Hematopoietic multipotent progenitor cell treated with erythropoietin and hydrocortisone succinate and interleukin-3 and kit ligand, for 17 days (in vitro differentiated cells): ENCODE data around the gene CALD1.

ENCODE experiments used
- DNase-seq: peaks from one replicate; pipeline ENCODE4 v3.0.0-alpha.2; 2015; ENCODE audit warnings: low spot score

The CALD1 gene

GRCh38 chr7:134787064-134787463, 7.6 kb downstream of the CALD1 start:
- no peak for DNase-seq

GRCh38 chr7:134787720-134788119, 8.3 kb downstream of the CALD1 start:
- no peak for DNase-seq

- DNase-seq, result no peak
Observed at GRCh38 chr7:134788191-134788590, 8.8 kb downstream of the CALD1 start.

GRCh38 chr7:134789967-134790685, 10.7 kb downstream of the CALD1 start:
- DNase-seq, result no peak

- DNase-seq, result no peak
Observed at GRCh38 chr7:134792968-134793367, 13.5 kb downstream of the CALD1 start.

GRCh38 chr7:134795231-134795630, 15.8 kb downstream of the CALD1 start:
- no peak for DNase-seq

- no peak for DNase-seq
Observed at GRCh38 chr7:134798155-134798554, 18.7 kb downstream of the CALD1 start.

- no peak for DNase-seq
Observed at GRCh38 chr7:134799377-134799776, 19.9 kb downstream of the CALD1 start.

- no peak for DNase-seq
Observed at GRCh38 chr7:134802762-134803161, 23.3 kb downstream of the CALD1 start.

GRCh38 chr7:134804351-134804750, 24.9 kb downstream of the CALD1 start:
- DNase-seq, result no peak

GRCh38 chr7:134804854-134805253, 25.4 kb downstream of the CALD1 start:
- DNase-seq, result no peak

GRCh38 chr7:134806197-134806596, 26.8 kb downstream of the CALD1 start:
- no peak for DNase-seq

- DNase-seq, result no peak
Observed at GRCh38 chr7:134809616-134810015, 30.2 kb downstream of the CALD1 start.

- no peak for DNase-seq
Observed at GRCh38 chr7:134811765-134812164, 32.3 kb downstream of the CALD1 start.

- no peak for DNase-seq
Observed at GRCh38 chr7:134813663-134814396, 34.4 kb downstream of the CALD1 start.

- no peak for DNase-seq
Observed at GRCh38 chr7:134814730-134815364, 35.4 kb downstream of the CALD1 start.

- no peak for DNase-seq
Observed at GRCh38 chr7:134818613-134819345, 39.3 kb downstream of the CALD1 start.

- DNase-seq, result no peak
Observed at GRCh38 chr7:134819401-134819800, 40.0 kb downstream of the CALD1 start.

- no peak for DNase-seq
Observed at GRCh38 chr7:134820295-134820694, 40.9 kb downstream of the CALD1 start.

- no peak for DNase-seq
Observed at GRCh38 chr7:134820778-134821177, 41.3 kb downstream of the CALD1 start.

GRCh38 chr7:134823400-134823799, 44.0 kb downstream of the CALD1 start:
- DNase-seq, result no peak

GRCh38 chr7:134825666-134826065, 46.2 kb downstream of the CALD1 start:
- DNase-seq, result no peak
